NB4 (cell line): ENCODE measurements around the gene RHOV.
A peak's percentile ranks its signal among the peaks of the same experiment; 100 is the strongest.

Experiments
- DNase-seq: peaks from one replicate; pipeline ENCODE4 v3.0.0; 2010; ENCODE audit warnings: low read depth
- H3K4me3 ChIP-seq: one replicate; pipeline ENCODE4 v1.5.1; 2011; ENCODE audit warnings: mild to moderate bottlenecking, low read depth, low read length, moderate library complexity
- CTCF ChIP-seq: IDR thresholded peaks from one replicate; pipeline ENCODE4 v1.5.1; 2012; ENCODE audit warnings: low read depth, low read length
- MAX ChIP-seq: IDR thresholded peaks from 2 replicates; pipeline ENCODE4 v1.6.1; 2011; ENCODE audit warnings: low read depth, low read length
- MYC ChIP-seq: IDR thresholded peaks from 2 replicates; pipeline ENCODE4 v1.6.1; 2011; ENCODE audit warnings: low read depth, low read length
- POLR2A ChIP-seq: IDR thresholded peaks from 2 replicates; pipeline ENCODE4 v1.6.1; 2011; ENCODE audit warnings: mild to moderate bottlenecking; ENCODE audit not compliant: insufficient read length; ENCODE audit errors: extremely low read depth

Gene RHOV

GRCh38 chr15:40900256-40901052 lies 26.4 kb upstream of the RHOV start:
- DNase-seq = no peak
- no peak for TF ChIP-seq CTCF
- TF ChIP-seq MAX = no peak
- no peak for TF ChIP-seq MYC
- TF ChIP-seq POLR2A = no peak

GRCh38 chr15:40899536-40900207 lies 25.6 kb upstream of the RHOV start:
- no peak overlapping the region for H3K4me3 ChIP-seq
- TF ChIP-seq CTCF = no peak
- TF ChIP-seq MAX = no peak
- no peak for TF ChIP-seq MYC
- TF ChIP-seq POLR2A = no peak
- no peak for DNase-seq

More at GRCh38 chr15:40900256-40901052, 26.4 kb upstream of the RHOV start:
- no peak overlapping the region for H3K4me3 ChIP-seq

GRCh38 chr15:40894681-40895448 lies 20.8 kb upstream of the RHOV start:
- DNase-seq = peak; percentile 87
- TF ChIP-seq MYC (peak; percentile 33; the same call in 1 of the 2 replicates), POLR2A (no peak), CTCF (peak; percentile 57), MAX (peak; percentile 53; the same call in 1 of the 2 replicates)
- H3K4me3 ChIP-seq = peak overlapping the region; percentile 91

GRCh38 chr15:40893733-40894680 lies 20.0 kb upstream of the RHOV start, which contains the start of gene VPS18:
TSS of gene VPS18 (plus strand) at chr15:40894450. CDS start at chr15:40894769, 319 bp downstream.
- DNase-seq = peak; percentile 96
- peak within 1 kb of the TSS; percentile 91 for H3K4me3 ChIP-seq
- TF ChIP-seq MAX = peak; percentile 96
- TF ChIP-seq MYC = peak; percentile 98
- TF ChIP-seq POLR2A = peak; percentile 43
- peak; percentile 60 for TF ChIP-seq CTCF
